Hippocampal formation (tissue), 2 donors: ENCODE data around the gene STK40.

Experiments
- DNase-seq, 2 donors: peaks; one replicate each; lab custom pipeline; 2025; lab: John Stamatoyannopoulos, UW

STK40 gene

DNA sequence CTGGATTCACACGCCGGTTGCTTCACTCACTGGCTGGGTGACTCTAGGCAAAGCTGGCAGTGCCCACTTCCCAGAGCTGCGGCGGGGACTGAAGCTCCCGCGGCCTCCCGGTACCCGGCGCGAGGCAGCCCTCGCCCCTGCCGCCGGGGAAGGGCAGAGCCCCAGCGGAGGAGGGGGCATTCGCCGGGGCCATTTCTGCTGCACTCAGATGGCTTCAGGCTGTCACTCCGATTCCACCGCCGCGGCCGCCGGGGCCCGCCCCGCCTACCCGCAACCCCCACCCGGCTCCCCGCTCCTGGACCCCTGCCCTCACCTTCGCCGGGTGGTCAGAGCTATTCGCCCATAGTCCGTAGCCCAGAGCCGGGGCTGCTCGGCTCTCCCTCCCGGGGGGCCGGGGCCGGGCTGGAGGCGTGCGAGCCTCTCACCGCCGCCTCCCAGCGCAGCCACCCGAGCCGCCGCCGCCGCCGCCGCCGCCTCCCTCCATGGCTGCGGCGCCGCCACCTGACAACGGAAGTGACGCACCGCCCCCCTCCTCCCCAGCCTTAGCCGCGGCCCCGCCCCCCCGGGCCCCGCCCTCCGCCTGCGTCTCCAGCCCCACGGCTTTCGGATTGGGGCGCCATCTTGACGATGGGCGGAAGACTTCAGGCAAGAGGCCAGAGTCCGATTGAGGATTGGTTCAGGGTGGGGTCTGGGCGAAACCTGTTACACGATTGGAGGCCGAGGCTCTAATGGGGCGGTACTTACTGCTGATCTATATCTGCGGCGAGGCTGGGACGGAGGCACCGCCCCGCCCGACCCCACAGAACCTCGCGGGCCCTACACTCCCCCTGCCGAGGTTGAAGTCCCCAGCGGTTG lies at the start of gene STK40:
Gene STK40 (minus strand): TSS at position 515 of the 855 bp plus-strand sequence. CDS start 24,592 bp downstream, outside the sequence.
- DNase-seq, result peak; percentile 98 to 99

DNA sequence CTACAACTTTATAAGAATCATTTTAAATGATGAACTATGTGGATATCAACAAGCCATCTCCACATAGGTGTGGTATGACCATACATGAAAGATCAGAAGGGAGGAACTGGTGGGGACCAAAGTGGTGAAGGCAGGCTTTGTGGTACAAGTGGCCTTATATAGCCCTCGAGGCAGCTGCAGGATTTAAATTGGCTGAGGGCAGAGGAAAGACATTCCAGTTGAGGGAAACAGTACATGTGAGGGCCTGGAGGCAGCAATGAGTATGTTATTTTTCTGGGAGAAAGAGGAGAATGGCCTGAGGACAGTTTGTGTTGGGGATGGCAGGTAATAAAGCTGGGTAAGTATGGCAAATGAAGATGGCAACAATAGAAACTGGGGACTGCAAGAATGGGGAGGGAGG lies 47.4 kb upstream of the STK40 start:
- no peak for DNase-seq

GRCh38 chr1:36432616-36433015 lies 46.9 kb upstream of the STK40 start:
- DNase-seq, result no peak

DNA sequence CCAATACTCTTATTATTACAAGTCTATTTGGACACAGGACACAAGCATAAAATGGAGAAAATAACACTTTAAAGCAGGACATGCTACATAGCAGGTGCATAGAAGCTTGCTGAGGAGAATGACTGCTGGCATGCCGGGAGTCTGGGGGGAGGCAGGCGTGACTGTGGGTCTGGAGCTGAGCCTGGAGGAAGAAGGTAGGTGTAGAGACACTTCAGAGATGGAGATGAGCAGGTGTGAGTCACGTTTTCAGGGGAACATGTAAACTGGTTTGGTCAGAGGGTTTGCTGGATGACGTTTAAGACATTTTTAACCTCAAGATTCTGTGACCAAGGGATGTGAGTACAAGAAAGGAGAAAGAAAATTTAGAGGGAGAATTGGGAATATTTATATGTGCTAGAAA lies 40.1 kb upstream of the STK40 start:
- no peak for DNase-seq

DNA sequence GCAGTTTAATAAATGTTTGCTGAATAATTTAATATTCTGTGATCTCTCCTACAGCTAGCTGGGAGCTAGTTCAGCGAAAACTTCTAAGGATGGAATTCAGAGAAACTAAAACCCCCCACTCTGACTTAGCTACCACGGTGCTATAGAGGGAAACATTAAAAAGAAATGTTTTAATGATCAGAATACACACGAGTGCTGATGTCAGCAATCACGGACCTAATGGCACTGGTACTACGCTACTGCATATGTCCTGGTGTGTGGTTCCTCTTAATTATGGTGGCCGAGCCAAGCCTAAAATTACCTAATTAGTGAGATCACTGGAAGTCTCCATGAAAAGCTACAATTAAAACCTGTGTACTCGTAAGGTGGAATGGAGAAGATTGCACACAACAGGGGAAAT lies 35.9 kb upstream of the STK40 start:
- no peak for DNase-seq

DNA sequence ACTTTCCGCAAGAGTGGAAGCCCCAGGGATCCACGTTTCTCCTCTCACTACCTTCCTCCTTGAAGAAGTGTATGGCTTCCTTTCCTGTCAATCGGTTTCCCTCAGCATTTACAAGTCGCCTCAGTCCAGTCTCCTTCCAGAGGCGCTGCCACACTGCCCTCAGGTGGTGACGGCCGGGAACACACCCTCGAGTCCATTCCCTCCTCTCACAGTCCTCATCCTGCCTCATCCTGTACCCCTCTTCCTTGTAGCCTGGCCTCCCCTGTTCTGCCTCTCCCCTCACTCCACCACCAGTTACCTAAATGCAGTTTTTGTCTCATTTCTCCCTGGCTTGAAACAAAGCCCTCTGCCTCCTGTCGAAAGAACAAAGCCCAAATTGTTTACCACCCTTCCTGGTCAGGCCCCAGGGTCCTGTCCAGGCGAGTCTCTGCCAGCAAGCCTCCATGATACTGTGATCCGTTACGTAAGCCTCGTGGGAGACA lies 35.2 kb upstream of the STK40 start:
- DNase-seq, result peak; percentile 72 to 76

DNA sequence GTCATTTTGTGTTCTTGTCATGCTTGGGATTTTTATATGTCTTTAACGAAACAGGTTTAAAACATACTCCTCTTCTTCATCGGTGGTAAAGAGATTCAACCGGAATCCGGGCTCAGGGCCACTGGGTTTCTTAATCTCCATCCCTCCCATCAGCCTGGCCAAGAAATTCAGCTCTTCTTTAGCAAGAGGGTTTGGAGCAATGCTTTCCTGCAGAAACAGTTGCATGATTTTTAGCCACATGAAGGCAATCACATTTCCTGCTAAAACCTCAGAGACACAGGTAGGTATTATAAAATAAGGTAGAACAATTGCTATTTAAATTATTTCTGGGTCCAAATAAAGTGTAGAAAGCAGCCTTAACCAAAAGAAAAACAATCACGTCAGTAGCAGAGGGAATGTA lies 34.7 kb upstream of the STK40 start:
- DNase-seq, result no peak

- no peak for DNase-seq
These were observed 33.8 kb upstream of the STK40 start for GRCh38 chr1:36419569-36419968.

GRCh38 chr1:36419140-36419539 lies 33.4 kb upstream of the STK40 start:
- DNase-seq, result no peak

DNA sequence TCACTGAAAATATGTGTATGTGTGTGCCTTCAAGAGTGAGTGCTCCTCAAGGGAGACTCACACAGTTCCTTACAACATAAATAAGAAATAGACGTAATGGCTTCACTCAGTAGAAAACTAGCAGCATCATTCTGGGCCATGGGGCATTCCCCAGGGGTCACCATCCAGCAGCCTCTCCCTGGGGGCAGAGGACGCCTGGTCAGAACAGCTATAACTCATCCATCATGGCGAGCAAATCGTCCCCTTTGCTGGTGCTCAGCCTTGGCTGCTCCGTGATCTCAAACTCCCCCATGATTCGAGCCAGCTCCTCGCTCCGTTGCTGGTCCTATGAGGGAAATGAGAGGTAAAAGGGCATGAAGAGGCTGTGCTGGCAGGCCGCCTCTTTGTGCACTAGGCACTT lies 32.2 kb upstream of the STK40 start:
- no peak for DNase-seq

- DNase-seq, result no peak
These were observed 30.1 kb upstream of the STK40 start for GRCh38 chr1:36415661-36416326.

DNA sequence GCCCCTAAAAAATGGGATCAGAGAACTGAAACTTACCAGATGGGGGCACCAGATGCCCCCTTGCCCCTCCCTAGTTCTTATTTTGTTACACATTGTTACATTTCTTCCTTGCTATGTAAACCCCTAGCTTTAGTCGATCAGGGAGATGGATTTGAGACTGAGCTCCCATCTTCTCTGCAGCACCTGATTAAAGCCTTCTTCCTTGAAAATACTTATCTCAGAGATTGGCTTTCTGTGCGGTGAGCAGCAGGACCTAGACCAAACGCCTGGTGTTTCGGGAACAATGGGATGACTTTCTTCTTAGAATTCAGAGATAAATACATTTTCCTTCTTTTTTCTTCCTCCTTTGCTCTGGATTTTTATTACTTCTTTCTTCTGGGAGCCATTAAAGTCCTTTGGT lies 28.7 kb upstream of the STK40 start:
- no peak for DNase-seq

GRCh38 chr1:36411674-36412648 lies 26.2 kb upstream of the STK40 start:
- no peak for DNase-seq

GRCh38 chr1:36408479-36408878 lies 22.8 kb upstream of the STK40 start:
- DNase-seq, result no peak

- DNase-seq, result no peak
These were observed 20.7 kb upstream of the STK40 start for GRCh38 chr1:36406440-36406839.

GRCh38 chr1:36402504-36402890 lies 16.8 kb upstream of the STK40 start:
- no peak for DNase-seq

GRCh38 chr1:36401602-36402503 lies 16.1 kb upstream of the STK40 start:
- DNase-seq, result no peak

DNA sequence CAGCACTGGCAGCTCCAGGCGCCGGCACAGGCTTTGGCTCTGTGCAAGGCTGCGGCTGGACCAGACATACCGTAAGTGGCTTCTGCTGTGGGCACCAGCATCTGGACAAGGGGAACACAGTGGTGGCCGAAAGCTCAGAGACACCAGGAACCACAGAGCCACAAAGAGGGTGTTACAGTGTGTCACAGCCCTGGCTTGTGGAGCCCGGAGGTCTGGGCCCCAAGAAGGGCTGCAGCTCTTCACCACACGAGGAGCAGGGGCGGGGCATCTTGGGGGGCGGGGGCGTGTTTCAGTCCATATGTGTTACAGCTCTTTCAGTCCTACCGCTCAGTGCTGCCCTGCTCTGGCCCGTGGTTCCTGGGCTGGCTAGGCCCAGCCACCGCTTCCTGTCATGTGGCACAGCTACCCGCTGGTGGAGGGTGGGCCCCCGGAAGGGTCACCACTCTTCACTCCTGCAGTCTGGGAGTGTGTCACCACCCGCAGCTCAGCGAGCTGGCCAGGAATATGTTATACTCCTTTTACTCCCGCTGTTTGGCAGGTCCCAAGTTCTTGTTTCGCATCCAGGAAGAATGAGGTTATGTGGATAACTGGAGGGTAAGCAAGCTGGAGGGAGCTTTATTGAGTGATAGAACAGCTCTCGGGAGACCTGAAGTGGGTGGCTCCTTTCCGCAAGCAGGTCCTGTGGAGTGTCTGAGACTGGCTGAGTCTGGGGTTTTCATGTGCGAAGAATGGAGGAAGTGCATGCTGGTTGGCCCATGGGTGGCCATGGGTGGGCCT lies 15.3 kb upstream of the STK40 start:
- DNase-seq, result peak; percentile 7 to 64

DNA sequence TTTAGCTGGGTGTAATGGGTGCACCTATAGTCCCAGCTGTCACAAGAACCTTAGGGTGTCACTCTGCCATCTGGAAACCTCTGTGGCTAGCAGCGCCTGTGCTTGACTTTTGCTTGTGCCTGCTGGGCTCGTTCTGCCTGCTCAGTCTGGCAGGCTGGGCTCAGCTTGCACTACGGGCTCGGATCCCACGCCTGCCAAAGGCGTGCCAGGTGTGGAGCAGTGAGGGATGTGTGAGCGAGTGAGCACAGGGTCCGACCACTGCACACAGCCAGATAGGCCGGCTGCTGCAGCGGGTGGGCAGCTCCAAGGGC lies 14.7 kb upstream of the STK40 start:
- DNase-seq, result no peak

- DNase-seq, result no peak
These were observed 12.8 kb upstream of the STK40 start for GRCh38 chr1:36398370-36398977.
